A673 (cell line): ENCODE measurements around the gene LGR4.

Source experiments
- EZH2 ChIP-seq: fragments of 200-600 bp; sonication (generic); IDR thresholded peaks from 2 replicates; pipeline ENCODE4 v1.6.1; 2017; ENCODE audit warnings: borderline replicate concordance, low read depth, mild to moderate bottlenecking, mixed read lengths, antibody characterized with exemption, low read length; ENCODE audit not compliant: poor library complexity, severe bottlenecking
- TF ChIP-seq, protein P1 (sequence below): fragments of 300-800, 200-600 bp; sonication (generic); conservative IDR thresholded peaks from 2 replicates; pipeline ENCODE4 v1.5.1; 2017; ENCODE audit warnings: low read depth, mild to moderate bottlenecking, antibody characterized with exemption, low read length, moderate library complexity, mixed read lengths

DNA sequence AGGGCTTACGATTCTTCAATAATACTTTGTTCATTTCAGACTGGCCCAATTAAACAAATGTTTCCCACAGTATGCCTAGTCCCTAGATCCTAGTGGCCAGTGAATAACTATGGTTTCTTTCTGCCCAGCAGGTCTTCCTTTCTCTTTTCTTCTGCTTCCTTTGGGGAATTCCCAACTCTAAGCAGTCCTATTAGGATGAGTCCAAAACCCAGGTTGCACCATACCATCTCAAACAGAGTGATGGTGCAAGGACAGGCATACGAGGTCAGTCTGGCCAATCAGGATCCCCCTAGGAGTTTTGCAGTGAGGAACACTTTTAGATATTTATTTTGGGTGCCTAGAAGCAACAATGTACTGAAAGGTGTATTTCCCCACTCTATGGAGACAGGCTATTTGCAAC is 68.2 kb downstream of the LGR4 start:
- TF ChIP-seq, protein P1, sequence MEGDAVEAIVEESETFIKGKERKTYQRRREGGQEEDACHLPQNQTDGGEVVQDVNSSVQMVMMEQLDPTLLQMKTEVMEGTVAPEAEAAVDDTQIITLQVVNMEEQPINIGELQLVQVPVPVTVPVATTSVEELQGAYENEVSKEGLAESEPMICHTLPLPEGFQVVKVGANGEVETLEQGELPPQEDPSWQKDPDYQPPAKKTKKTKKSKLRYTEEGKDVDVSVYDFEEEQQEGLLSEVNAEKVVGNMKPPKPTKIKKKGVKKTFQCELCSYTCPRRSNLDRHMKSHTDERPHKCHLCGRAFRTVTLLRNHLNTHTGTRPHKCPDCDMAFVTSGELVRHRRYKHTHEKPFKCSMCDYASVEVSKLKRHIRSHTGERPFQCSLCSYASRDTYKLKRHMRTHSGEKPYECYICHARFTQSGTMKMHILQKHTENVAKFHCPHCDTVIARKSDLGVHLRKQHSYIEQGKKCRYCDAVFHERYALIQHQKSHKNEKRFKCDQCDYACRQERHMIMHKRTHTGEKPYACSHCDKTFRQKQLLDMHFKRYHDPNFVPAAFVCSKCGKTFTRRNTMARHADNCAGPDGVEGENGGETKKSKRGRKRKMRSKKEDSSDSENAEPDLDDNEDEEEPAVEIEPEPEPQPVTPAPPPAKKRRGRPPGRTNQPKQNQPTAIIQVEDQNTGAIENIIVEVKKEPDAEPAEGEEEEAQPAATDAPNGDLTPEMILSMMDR = no peak
- TF ChIP-seq EZH2 = no peak
